DMS79 (cell line): ENCODE measurements around the gene TRIM54.
"Not testable (repeated sequence)": the region's sequence is repeated elsewhere in the genome, so short reads cannot be mapped to it uniquely, and the experiment has no call there.

Source experiments
- DNase-seq: peaks from one replicate; lab custom pipeline; 2025; lab: John Stamatoyannopoulos, UW

The TRIM54 gene

GRCh38 chr2:27313882-27314645 lies 31.8 kb downstream of the TRIM54 start:
- DNase-seq = no peak

DNA sequence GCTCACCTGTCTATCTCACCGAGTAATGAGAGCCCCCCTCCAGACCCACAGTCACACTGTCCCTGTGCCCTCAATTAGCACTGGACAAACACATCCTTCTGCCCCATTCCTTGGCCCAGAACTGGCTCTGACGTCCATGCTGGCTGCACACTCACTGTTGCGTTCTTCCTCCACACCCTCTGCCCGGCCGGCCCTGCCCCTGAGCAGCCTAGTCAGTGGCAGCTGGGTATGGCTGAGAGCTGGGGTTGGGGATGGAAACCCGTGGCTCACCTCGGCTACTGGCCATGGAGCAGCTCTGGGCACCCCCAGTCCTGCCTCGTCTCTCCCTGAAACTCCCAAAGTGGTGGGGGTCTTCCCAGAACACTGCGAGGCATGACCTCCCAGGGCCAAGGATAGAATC lies 32.5 kb downstream of the TRIM54 start:
- DNase-seq = no peak

DNA sequence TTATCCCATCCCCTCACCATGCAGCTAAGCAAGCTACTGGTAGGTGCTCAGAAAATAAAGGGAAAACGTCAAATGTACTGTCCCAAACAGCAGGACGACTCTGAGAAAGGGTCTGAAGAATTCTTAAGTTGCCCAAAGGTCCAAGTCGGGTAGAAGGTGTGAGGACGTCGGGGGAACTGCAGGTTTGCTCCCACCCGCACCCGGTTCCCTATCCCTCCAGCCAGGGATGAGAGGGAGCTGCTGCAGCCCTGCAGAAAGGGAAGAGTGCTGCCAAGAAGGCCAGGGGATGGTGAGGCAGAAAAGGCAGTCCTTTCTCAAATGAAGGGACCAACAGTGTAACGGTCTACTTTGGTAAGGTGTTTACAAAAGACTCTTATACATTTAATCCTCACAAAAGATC lies 32.9 kb downstream of the TRIM54 start:
- DNase-seq = no peak

- DNase-seq = peak; percentile 61
These were observed 34.6 kb downstream of the TRIM54 start for GRCh38 chr2:27316655-27317412.

GRCh38 chr2:27319839-27320238 lies 37.6 kb downstream of the TRIM54 start:
- not testable (repeated sequence) for DNase-seq

DNA sequence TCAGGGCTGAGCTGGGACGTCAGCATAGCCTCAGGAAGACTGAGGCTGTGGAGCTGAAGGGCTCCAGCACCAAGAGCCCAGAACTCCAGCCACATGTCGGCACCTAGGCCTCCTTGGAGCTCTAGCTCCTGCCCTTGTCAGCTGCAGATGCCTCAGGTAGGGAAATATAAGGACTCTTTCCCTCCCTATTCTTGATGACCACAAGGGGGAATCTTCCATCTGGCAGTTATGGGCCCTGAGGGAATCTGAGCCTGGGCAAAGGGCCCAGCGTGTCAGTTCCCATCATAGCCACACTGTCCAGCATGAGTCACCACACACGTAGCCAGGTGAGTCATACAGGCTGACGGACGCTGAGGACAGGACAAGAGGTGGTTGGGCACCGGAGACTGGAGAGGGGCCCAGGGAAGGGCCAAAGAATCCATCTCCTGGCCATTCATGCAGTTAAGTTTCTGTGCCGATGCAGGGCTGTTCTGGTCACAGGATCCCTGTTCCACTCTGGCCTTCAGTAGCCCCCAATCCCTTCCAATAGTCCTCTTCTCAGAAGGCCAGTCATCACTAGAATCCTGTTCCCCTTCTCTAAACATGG lies 38.8 kb downstream of the TRIM54 start:
- DNase-seq = no peak

GRCh38 chr2:27322301-27322765 lies 40.1 kb downstream of the TRIM54 start:
- DNase-seq = no peak

GRCh38 chr2:27322766-27323595 lies 40.8 kb downstream of the TRIM54 start, which contains the start of gene MPV17:
TSS of gene MPV17 (minus strand) at chr2:27323097. CDS start at chr2:27322517, 580 bp downstream.
- peak; percentile 85 for DNase-seq

DNA sequence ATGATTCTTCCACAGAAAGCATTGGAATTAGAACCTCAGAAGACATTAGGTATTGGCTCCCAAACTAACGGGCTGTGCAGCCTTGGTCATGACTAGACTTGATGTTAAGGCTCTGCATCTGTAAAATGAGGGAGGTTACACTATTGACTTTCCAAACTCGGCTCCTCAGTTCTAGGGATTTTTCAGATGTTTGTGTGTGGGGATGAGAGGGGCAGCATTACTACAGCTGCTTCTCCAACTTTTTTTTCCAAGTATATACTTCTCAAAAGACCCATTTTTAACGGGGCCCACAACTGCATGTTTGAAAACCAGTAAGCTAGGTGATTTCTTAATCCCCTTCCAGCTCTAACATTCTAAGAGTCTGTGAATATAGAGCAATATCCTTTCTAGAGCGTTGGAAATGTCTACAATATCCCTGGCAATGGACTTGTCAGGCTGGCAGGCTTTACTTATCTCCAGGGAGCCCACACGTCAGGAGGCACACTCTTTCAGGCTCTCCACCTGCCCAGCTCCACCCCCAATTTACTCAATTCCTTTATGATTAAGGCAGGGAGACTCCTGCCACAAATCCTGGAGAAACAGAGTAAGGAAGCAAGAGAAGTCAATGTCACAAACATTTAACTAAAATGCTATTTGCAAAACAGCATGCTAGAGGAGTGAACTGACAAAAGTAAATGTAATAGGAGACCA lies 41.5 kb downstream of the TRIM54 start:
- DNase-seq = no peak

DNA sequence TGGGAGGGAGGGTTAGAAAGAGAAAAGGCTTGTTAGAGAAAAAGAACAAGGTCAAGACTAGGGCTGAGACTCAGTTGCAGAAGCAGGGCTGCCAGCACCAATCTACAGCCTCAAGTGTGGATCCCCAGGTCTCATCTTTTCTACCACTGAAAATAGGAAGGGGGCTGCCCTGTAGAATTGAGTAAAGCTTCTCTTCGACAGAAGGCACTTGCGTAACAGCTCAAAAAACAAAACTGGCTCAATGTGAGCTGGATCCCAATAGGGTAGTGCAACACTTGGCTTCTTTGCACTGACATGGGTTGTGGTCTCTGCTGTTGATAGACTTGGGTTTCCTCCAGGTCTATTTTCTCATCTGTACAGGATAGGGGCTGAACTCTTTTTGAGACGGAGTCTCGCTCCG lies 42.5 kb downstream of the TRIM54 start:
- no peak for DNase-seq

- DNase-seq = no peak
These were observed 53.1 kb downstream of the TRIM54 start for GRCh38 chr2:27335311-27335710.

DNA sequence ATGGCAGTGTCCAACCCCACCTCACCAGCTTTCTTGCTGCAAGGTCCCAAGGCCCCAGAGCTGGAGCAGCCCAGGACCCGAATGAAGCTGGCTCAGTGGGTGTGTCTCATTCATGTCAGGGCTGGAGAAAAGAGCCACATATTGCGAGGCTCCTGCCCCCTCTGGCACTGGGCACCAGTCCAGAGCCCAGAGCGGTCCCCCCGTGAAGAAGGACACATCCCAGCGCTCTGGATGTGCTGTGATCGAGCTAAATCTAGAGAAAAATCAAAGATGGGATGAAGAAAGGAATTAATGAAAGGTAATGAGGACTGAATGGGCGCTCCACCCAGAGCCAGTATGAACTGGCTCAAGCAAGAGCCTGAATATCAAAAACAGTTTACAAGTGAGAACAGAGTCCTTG lies 53.9 kb downstream of the TRIM54 start:
- no peak for DNase-seq

GRCh38 chr2:27347641-27348040 lies 65.4 kb downstream of the TRIM54 start:
- no peak for DNase-seq

DNA sequence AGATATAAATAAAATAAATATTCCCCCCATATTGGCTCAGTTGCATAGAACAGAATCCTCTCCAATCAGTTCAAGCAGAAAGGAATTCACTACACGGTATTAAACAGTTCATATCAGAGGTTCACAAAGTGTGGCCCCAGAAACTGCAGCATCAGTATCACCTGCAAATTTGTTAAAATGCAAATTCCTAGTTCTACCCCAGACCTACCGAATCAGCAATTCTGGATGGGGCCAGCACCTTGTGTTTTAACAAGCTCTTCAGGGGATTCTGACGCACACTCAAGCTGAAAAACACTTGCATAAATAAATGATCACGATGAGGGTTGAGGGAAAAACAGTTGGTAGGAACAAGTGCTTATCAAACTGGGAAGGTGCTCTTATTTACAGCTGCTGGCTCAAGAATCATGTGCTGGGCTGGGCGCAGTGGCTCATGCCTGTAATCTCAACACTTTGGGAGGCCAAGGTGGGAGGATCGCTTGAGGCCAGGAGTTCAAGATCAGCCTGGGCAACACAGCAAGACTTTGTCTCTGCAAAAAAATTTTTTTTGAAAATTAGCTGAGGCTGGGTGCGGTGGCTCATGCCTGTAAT lies 68.0 kb downstream of the TRIM54 start:
- no peak for DNase-seq

DNA sequence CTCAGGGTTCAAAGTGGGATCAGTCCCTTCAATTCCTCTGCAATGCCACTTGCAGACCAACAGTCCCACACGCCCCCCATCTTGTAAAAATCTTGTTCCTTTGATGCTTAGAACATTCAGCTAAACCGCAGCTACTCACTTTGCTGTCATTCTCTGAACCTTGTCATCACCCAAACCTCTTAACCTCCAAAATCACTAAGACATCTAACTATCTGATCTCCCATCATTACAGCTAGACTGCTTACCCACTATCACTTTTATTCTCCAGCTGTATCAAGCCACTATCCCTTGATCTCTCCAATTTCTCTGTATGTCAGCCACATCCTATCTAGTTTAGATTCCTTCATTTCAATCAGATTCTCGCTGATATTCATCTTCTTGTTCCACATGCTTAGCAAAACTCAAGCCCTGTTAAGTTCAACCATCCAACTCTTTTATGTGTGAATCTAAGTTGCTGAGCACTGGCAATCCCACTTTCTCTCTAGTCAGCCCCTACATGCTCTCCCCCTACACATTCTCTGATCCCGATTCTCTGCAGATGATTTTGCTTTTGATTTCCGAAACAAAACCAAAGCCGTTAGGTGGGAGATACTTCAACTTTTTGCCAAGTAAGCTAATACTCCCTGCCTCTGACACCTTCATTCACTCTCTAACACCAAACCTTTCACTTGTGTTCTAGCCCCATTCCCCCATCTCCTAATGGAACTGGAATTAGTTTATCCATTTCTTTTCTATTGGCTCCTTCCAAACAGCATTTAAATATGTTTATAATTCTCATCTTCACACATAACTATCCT lies 69.8 kb downstream of the TRIM54 start:
- no peak for DNase-seq

DNA sequence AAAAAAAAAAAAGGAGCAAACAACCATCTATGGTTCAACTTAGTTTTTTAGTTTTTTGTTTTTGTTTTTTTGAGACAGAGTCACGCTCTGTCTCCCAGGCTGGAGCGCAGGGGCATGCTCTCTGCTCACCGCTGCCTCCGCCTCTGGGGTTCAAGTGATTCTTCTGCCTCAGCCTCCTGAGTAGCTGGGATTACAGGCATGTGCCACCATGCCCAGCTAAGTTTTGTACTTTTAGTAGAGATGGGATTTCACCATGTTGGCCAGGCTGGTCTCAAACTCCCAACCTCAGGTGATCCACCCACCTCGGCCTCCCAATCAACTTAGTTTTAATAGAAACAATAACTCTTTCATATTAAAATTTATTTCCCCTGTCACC lies 71.1 kb downstream of the TRIM54 start:
- not testable (repeated sequence) for DNase-seq

DNA sequence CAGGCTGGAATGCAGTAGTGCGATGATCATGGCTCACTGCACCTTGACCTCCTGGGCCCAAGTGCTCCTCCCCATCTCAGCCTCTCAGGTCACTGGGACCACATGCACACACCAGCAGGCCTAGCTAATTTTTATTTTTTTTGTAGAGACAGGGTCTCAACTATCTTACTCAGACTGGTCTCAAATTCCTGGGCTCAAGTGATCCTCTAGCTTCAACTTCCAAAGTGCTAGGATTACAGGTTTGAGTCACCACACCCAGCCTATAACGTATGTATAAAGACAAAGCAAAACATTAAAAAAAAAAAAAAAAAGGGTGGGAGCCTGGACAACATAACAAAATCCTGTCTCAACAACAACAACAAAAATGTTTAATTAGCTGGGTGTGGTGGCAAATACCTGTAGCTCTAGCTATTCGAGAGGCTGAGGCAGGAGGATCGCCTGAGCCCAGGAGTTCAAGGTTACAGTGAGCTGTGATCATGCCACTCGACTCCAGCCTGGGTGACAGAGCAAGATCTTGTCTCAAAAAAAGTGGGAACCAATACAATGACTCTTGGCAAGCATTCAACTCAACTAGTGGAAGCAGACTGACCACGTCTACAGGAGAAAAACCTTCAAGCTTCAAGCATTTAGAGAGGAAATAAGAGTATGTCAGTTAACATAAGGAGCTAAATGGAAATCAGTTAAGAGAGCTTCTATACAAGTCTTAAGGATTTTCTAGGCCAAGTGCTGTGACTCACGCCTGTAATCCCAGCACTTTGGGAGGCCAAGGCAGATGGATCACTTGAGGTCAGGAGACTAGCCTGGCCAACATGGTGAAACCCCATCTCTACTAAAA lies 71.8 kb downstream of the TRIM54 start:
- no peak for DNase-seq

DNA sequence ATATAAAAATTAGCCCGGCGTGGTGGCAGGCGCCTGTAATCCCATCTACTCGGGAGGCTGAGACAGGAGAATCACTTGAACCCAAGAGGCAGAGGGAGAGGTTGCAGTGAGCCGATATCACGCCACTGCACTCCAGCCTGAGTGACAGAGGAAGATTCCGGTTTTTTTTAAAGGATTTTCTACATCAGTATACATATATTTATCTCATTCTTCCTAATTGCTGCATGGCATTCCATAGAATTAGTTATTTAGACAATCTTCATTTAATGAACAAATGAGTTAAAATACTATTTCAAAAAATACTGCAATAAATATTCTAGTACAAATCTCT lies 72.3 kb downstream of the TRIM54 start:
- no peak for DNase-seq

DNA sequence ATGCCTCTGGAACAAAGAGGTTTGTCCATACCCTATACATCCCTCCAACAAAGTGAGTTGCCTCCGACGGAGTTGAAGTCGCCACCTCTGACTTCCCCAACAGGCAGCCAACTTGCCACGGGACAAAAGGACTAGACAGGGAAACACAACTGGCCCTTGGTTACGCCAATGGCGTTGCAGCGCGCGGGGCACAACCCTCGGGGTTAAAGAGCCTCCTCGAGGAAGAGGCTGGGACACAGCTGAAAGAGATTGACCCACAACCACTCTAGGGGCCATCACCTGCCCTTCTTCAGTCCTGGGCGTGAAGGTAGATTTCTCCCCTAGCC lies 73.8 kb downstream of the TRIM54 start:
- peak; percentile 72 for DNase-seq
